Activated CD4-positive, alpha-beta T cell treated with anti-CD3 and anti-CD28 coated beads for 24 hours (primary cell): ENCODE results near the gene ARHGEF7.
"Not testable (repeated sequence)": the region's sequence is repeated elsewhere in the genome, so short reads cannot be mapped to it uniquely, and the experiment has no call there.

Experiments used
- DNase-seq, 2 donors: peaks; one replicate each; pipeline ENCODE4 v3.0.0-alpha.2; 2020; ENCODE audit warnings: low read depth in 2 of 2

The ARHGEF7 gene

DNA sequence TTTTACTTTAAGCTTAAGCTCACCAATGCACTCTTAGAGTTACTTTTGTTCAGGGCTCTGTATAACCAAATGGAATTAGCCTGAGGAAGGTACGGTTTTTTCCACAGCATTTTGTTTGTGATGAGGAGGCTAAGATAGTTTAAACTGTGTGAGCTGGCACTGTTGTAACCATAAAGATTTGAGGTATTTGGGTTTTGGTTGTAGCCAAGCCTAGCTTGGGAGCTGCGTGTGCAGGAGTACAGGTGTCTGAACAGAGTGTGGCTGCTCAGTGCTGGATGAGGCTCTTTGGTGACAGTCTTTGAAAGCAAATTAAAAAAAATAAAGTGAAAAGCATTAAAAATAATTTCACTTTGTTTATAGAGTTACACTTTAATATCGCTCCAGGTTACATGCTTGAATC, 56.0 kb downstream of the ARHGEF7 start:
- DNase-seq: no peak

DNA sequence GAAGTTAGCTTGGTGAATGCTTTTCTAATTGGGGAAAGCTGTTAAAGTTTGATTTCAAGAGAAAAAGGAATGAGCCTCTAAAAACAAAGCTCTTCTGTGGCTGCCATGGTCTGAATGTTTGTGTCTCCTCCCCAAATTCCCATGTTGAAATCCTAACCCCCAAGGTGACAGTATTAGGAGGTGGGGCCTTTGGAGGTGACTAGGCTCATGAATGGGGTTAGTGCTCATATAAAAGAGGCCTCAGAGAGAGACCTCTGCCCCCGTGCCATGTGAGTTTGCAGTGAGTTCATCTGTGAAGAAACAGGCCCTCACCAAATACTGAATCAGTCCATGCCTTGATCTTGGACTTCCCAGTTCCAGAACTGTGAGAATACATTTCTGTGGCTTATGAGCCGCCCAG, 56.5 kb downstream of the ARHGEF7 start:
- no peak for DNase-seq

DNA sequence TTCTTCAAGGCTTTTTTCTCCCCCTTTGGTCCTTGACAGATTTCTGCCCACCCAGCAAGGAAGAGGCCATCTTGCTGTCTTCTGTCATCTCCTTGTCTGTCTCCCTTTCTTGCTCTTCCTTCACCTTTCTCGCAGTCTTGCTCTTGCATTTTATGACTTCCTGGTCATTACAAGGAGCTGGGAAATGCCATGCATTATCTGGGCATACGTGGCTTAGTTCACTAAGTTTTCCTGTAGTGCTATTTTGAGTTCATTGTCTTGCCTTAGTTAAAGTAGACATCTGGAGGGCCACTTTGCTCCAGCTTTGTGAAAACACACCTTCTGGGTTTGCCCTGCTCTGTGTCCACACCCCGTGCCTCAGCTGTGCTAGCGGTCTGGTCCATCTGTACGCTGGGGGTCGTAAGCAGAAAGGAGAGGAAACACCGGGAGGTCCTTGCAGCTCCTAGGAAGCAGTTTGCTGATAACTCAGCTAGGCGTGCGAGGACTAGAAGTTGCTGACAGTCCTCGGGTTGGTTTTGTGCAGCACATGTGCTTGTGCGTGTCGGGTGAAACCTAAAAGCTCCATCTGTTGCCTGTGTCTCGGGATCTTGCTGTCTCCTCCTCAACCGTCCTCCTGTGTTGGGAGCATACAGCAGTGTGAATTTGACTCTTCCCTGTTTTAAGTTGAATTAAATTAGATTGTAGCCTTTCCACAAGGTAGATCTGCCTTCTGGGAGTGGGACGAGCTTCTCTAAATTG, 59.4 kb downstream of the ARHGEF7 start:
- DNase-seq: no peak

DNA sequence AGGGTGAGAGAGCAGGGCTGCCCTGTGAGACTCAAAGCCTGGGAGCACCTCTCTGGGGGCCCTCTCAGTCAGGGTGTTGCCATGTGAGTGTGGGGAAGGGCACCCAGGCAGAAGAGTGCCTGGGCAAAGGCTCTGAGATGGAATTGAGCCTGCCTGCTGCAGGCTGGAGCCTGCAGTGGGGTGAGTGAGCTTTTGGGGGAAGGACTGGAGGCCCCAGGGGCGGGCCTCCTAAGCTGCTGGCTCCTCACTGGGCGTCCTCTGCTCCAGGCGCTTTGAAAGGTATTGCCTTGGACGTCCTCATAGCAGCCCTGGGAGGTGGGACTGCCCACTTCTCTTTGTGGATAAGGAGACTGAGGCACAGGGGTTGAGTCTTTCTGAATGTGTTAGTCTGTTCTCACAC, 60.3 kb downstream of the ARHGEF7 start:
- DNase-seq: no peak

DNA sequence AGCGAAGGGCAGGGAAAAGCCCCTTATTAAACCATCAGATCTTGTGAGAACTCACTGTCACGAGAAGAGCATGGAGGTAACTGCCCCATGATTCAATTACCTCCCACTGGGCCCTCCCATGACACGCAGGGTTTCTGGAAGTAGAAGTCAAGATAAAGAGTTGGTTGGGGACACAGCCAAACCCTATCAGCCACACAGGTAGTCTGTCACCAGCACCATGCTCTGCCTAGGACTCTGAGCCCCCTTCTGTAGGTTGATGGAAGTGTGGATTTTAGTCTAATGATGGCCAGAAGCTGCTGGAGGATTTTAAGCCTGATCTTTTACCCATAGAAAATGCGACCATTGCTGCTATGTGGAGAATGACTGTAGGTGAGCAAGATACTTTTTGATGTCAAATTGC, 60.8 kb downstream of the ARHGEF7 start:
- DNase-seq: no peak

DNA sequence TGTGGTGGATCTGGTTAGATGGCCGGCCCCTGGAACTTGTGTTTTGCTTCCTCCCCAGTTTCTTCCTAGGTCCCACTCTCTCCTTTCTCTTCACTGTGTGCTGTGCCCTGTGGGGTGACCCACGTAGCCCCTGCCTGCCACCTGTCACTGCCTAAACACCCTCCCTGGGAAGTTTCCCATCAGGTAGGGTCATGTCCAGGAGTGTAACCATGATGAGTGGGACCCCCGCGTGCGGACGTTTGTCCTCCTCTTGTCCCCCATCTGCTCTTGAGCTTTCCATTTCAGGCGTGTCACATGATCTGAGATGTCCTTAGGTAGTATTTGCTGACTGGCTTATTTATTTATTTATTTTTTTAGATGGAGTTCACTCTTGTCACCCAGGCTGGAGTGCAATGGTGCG, 61.3 kb downstream of the ARHGEF7 start:
- no peak for DNase-seq

DNA sequence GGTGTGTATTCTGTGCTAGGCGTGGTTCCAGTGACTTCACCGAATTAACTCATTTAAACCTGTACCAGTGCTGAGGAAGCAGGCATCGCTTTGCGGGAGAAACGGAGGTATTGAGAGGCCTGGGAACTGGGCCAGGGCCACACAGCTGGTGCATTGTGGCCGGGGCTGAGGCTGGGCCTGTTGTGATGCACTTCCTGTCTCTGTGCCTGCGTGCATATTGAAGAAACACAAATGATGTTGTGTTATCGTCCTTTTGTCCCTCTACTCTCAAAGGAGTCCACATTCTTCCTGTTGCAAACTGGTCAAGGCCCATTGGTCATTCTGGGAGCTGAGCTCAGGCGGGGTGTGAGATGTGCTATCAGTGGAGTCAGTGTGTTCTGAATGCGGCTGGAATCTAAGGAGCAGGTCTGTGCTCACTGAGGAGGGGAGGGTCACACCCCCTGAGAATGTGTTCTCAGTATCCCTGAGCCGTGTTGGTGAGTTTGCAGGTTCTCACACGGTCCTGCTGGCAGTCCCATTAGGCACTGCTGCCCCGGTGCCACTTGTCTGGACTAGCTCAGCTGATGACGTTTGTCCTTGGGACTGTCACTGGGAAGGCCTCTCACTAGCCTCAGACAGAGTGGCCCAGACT, 62.1 kb downstream of the ARHGEF7 start:
- DNase-seq: no peak

DNA sequence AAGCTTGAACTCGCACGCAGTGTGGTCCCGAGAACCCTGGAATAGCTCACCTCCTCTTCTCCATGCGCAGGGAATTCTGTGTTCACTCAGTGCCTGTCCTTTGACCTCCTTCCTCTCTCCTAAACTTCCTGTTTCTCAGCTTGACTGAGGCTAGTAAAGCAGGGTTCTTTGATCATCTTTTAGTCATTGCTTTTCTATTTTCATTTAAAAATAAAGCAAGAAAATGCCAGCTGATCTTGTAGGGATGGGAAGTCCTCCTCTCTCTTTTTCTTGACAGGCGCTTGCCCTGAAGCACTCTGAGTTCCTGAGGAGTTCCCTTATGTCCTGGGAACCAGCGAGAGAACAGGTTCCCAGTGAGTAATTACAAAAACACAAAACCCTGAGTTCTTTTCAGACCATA, 62.8 kb downstream of the ARHGEF7 start:
- no peak for DNase-seq

DNA sequence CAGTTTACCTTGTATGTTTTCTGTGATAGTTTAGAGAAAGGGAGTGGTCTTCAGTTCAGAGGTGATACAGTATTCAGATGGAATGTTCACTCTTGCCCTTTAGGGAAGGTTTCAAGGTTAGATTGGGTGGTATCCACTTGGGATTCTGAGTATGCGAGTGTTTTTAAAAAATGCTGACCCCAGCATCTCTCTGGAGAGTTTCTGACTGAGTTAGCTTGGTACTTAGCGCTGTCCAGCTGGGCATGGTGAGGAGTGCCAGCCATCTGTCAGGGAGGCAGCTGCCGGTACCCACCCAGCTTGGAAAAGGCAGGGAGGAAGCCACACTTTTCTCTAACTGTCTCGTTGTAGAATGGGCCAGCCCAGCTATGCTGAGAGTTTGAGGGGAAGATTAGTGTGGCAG, 63.3 kb downstream of the ARHGEF7 start:
- DNase-seq: no peak

DNA sequence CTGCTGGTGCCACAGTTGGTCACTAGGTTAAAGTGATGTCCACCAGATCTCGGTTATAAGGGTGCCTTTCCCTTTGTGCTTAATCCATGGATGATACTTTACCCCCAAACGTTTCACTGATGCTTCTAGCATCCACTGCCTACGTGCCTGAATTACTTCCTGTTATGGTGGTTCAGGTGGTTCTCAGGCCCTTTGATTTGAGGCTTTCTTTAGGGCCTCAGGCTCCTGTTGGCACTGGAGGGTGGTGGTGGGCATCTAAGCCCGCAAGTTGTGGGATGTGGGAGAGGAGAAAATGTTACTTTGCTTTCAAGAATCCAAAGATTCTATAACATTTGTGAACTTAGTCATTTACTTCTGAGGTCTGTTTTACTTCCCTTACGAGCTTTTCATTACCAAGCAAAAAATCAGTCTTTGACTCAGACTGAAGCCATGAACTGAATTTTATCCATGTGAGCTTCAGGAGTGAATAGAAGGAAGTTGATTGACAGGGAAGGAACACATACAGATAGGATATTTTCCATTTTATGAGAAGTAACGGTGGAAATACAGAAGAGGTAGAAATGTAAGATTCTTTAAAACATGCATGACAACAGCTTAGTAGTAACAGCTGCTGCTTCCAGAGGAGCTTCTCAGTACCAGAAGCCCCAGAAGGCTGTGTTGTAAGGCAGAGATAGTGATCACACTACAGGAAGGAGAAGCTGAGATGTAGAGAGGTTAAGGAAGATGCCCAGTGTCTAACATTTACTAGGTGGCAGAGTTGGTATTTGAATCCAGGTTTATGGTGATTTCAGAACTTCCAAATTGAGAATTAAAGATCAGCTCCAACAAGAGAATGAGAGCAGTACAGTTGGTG, 65.0 kb downstream of the ARHGEF7 start:
- DNase-seq: no peak

DNA sequence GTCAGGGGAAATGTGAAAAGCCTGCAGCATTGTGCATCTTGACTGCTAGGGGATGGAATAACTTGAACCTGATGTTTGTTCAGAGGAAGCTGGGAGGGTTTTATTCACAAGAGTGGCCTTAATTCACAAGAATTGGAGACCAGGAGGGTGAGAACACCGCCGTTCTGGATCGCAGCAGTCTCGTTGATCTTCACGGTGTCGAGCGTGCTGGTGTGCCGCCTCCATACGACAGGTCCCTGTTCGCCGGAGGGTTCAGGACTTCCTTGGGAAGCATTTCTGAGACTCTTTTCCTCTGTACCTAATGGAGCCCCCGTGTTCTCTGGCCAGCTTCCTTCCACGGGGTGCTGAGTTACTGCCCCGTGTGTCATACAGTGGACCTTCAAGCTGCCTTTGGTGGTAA, 66.9 kb downstream of the ARHGEF7 start:
- DNase-seq: no peak

DNA sequence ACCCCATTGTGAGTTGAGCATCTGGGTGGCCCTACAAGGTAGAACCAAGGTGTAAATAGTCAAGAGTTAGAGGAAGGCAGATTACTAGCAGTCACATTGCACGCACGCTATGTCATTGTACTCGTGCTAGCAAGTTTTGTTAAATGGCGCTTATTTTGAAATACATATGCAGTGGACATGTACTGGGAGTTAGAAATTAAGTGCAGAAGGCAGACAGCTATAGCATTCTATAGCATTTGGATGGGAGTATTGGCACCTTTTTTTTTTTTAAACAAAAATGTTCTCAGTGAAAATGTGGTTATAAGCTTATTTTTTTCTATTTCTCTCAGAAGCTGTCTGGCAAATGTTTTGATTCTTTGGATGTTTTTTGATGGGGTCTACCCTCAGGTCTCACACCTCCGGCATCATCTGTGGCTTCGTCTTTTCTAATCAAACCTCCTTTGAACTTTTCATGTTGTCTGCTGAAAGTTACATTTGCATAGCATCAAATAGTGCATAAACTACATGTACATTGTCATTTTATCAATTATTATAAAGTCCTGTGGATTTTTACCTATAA, 68.1 kb downstream of the ARHGEF7 start:
- no peak for DNase-seq

DNA sequence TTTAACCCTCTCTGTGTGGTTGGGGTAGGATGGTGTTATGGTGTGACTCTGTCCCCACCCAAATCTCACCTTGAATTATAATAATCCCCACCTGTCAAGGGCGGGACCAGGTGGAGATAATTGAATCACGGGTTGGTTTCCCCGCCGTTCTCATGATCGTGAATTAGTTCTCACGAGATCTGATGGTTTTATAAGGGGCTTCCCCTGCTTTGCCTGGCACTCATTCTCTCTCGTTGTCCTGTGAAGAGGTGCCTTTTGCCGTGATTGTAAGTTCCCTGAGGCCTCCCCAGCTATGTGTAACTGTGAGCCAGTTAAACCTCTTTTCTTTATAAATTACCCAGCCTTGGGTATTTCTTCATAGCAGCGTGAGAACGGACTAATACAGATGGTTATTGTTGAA, 68.8 kb downstream of the ARHGEF7 start:
- no peak for DNase-seq

DNA sequence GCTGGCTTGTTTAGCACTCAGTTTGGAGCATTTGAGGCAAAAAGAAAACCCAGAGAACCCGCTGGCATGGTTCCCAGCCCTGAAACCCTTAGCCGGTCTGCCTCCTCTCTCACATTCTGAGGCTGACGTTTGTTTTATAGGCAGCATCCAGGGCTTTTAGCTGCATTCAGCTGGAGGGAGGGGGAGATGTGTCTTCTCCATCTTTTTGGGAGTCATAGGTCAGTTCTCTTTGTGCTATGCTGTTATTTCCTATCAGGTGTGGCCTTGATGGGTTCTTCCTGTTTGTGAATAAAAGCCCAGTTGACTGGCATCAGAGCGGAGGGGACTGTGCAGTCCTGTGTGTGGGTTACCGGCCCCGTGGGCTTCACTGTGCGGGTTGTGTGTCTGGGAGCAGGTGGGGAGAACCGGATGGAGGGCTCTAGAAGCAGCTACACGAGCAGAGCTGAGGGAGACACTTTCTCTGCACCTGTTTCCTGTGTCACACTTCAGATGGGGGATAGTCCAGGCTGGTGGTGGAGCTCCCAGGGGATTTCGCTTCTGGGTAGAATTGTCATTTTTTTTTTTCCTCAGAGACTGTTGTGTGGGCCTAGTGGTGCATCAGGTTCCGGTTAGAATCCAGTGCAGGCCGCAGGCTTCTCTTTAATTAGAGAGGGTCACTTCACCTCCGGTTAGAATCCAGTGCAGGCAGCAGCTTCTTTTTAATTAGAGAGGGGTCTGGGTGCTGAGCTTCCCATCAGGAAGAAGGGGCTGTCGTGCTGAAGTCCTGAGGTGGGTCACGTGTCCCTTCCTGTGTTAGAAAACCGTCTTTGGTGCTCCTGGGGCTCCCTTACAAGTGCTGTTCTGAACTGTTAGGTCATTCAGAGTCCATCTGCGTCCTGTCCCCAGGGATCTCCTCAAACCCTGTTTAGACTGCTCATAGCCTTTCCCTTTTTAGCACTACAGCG, 69.6 kb downstream of the ARHGEF7 start:
- DNase-seq: no peak

DNA sequence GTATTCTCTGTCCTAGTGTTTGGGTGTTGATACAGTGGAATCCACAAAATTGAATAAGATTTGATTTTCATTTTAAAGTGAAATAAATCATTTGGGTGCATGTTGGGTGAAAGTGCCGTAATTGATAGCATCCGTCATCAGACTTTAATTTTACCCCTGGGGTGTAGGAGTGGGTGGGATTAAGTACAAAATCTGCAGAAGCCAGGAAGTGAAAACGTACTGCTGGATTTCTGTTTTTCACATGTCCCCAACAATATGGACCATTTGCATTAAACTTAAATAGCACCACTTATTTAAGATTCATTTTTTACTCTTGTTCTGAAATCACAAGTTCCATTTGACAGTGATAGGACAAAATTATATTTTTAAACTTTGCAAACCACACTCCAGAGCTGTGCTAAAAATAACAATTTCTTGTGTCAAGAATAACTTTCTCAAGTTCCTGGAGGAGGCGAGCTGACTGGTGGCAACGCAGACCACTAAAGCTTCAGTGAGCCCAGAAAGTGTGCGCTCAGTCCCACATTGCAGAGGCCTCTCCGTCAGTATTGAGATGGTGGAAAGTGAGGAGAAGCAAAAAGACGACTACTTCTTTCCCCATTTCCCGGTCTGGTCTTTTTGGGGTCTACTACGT, 71.3 kb downstream of the ARHGEF7 start:
- no peak for DNase-seq

DNA sequence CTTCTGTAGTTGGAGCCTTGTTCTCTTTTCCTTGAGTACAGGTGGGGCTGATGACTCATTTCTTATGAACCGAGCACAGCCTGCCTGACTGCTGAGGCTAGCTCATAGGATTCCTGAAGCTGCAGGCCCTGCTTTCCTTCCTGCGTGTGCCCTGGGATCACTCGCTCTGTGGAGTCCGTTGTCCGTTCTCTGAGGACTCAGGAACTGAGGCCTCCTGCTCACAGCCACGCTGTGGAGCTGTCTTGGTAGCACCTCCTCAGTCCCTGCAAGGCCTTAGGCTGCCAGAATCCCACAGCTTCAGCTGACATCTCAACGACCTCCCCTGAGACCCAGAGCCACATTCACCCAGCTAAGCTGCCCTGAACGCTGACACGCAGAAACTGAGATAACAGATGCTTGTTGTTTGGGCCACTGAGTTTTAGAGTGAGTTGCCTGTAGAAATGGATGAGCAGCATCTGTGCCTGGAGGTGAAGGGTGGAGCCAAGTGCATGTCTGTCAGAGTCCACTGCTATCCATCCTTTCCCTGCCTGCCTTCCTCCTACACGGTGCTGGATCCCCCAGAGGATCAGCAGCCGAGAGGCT, 72.9 kb downstream of the ARHGEF7 start:
- no peak for DNase-seq

DNA sequence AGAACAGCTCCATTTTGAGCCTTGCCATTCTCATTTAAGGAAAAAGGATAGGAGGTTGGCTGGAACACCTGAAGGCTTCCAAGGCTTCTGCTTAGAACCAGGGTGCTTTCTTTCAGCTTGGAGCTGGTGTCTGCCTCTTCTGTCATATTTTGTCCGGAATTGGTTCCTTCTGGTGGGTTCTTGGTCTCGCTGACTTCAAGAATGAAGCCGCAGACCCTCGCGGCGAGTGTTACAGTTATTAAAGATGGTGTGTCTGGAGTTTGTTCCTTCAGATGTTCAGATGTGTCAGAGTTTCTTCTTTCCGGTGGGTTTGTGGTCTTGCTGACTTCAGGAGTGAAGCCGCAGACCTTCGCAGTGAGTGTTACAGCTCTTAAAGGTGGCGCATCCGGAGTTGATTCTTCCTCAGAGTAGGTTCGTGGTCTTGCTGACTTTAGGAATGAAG, 74.0 kb downstream of the ARHGEF7 start:
- peak in 1 of 2 donors; percentile 18 for DNase-seq

DNA sequence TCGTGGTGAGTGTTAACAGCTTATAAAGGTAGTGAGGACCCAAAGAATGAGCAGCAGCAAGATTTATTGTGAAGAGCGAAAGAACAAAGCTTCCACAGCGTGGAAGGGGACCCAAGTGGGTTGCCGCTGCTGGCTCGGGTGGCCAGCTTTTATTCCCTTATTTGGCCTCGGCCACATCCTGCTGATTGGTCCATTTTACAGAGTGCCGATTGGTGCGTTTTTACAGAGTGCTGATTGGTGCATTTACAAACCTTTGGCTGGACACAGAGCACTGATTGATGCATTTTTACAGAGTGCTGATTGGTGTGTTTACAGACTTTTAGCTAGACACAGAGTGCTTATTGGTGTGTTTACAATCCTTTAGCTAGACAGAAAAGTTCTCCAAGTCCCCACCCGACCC, 74.4 kb downstream of the ARHGEF7 start:
- not testable (repeated sequence) for DNase-seq

DNA sequence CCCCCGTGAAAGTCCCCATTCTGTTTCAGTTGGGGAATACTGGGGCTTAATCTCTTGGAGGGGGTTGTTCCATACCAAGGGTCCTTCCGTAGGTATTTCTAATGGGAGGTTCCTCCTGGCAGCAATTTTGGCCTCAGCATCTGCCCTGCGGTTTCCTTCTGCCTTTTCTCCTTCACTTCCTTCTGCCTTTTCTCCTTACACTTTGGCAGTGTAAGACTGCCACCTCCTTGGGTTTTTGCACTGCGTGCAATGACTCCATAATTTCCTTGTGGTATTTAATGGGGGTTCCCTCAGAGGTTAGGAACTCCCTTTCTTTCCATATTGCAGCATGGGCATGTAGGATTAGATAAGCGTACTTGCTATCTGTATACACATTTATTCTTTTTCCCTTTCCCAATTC, 78.1 kb downstream of the ARHGEF7 start:
- not testable (repeated sequence) for DNase-seq

DNA sequence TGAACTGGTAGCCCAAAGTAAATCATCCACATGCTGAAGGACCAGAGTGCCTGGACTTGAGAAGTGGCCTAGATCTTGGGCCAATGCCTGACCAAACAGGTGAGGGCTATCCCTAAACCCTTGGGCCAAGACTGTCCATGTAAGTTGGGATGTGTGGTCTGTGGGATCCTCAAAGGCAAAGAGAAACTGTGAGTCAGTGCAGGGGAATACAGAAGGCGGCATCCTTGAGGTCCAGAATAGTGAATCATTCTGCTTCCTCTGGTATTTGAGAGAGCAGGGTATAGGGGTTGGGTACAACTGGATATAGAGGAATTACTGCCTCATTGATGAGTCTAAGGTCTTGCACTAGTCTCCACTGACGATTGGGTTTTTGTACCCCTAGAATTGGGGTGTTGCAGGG, 79.5 kb downstream of the ARHGEF7 start:
- DNase-seq: not testable (repeated sequence)
